Panc1 (cell line): Measurements from ENCODE around the gene TEX11. TPM values are rescaled to one million over a fixed set of nuclear protein-coding genes. Genes with fewer than 3 reads are reported as not detected.
"Not testable (repeated sequence)": the region's sequence is repeated elsewhere in the genome, so short reads cannot be mapped to it uniquely, and the experiment has no call there.

ENCODE experiments used
- ATAC-seq: fragments of 200-7000 bp; cut with Tn5 transposase; 2 replicates; pipeline ENCODE4 v1.9.1; 2020; ENCODE audit warnings: mild to moderate bottlenecking, moderate library complexity
- BruUV-seq: library from RNA; stranded (reverse); fragments of 400-500 nt; replicated peaks from 2 replicates; lab custom pipeline; 2021; lab: Mats Ljungman, UMichigan
- CTCF ChIA-PET: fragments of 300-600 bp; sonication (Branson Sonifier 250); formaldehyde crosslinking; loops from one replicate; lab custom pipeline; 2022; ENCODE audit warnings: antibody characterized with exemption; lab: Charles Lee
- POLR2A ChIA-PET: fragments of 300-600 bp; sonication (Branson Sonifier 250); formaldehyde crosslinking; loops from one replicate; lab custom pipeline; 2022; ENCODE audit warnings: antibody characterized with exemption; lab: Charles Lee
- DNase-seq: peaks from one replicate; pipeline ENCODE4 v3.0.0-alpha.2; 2010; ENCODE audit warnings: low read depth, low spot score
- H3K27ac ChIP-seq: 2 replicates; pipeline ENCODE4 v1.5.1; 2011; ENCODE audit warnings: mild to moderate bottlenecking, low read length, inconsistent platforms
- H3K27me3 ChIP-seq: fragments of 200-500 bp; sonication (Bioruptor generic); 2 replicates; pipeline ENCODE4 v1.6.0; 2014; ENCODE audit warnings: low read length, inconsistent platforms; ENCODE audit not compliant: control insufficient read depth, insufficient read depth
- H3K36me3 ChIP-seq: fragments of 200-500 bp; sonication (Bioruptor generic); 2 replicates; pipeline ENCODE4 v1.5.1; 2014; ENCODE audit warnings: inconsistent platforms, mild to moderate bottlenecking, low read length, moderate library complexity; ENCODE audit not compliant: control insufficient read depth, insufficient read depth
- H3K4me1 ChIP-seq: 2 replicates; pipeline ENCODE4 v1.5.1; 2011; ENCODE audit warnings: inconsistent platforms, mild to moderate bottlenecking, low read length, moderate library complexity; ENCODE audit not compliant: control insufficient read depth, insufficient read depth
- H3K4me3 ChIP-seq, 2 experiments: 2 replicates each; pipeline ENCODE4 v1.5.1; 2011 to 2012; ENCODE audit warnings: low read depth in 2 of 2, low read length in 2 of 2, mild to moderate bottlenecking in 2 of 2, inconsistent platforms in 1 of 2, moderate library complexity in 1 of 2
- H3K9me3 ChIP-seq: fragments of 200-500 bp; sonication (Bioruptor generic); 2 replicates; pipeline ENCODE4 v1.5.1; 2014; ENCODE audit warnings: low read depth, mild to moderate bottlenecking, inconsistent platforms, low read length, moderate library complexity; ENCODE audit not compliant: control insufficient read depth, insufficient read depth
- POLR2AphosphoS5 ChIP-seq: IDR thresholded peaks from 2 replicates; pipeline ENCODE4 v1.6.1; 2012; ENCODE audit warnings: mild to moderate bottlenecking, low read depth, low read length, moderate library complexity
- REST ChIP-seq, 2 experiments: IDR thresholded peaks; 2 replicates each; pipeline ENCODE4 v1.6.1; 2011 to 2012; ENCODE audit warnings: low read depth in 2 of 2, control low read depth in 1 of 2, low read length in 1 of 2, mild to moderate bottlenecking in 1 of 2, moderate library complexity in 1 of 2; ENCODE audit not compliant: insufficient read depth in 1 of 2
- SIN3A ChIP-seq: IDR thresholded peaks from 2 replicates; pipeline ENCODE4 v1.6.1; 2012; ENCODE audit warnings: low read depth, mild to moderate bottlenecking, low read length, moderate library complexity, borderline replicate concordance; ENCODE audit not compliant: insufficient read depth
- TCF7L2 ChIP-seq: IDR thresholded peaks from 2 replicates; pipeline ENCODE4 v1.6.1; 2011; ENCODE audit warnings: mild to moderate bottlenecking, low read depth, low read length, inconsistent platforms
- in situ Hi-C: cut with HindIII; loops from 2 replicates; pipeline ENCODE4 v1.10.0; 2016; ENCODE audit warnings: low sequenced_read_pairs, low pct_unique_long_range_greater_than_20kb
- intact Hi-C: fragments of 100-400 bp; cut with micrococcal nuclease; formaldehyde crosslinking; loops from one replicate; pipeline ENCODE4 v1.10.0; 2022; ENCODE audit not compliant: unreplicated experiment
- total RNA-seq: library from RNA; stranded (reverse); gene quantifications from one replicate; pipeline ENCODE4 v1.2.1, GENCODE V29; 2021; ENCODE audit not compliant: unreplicated experiment
- TF ChIP-seq, protein P1 (sequence below): fragments of 450-650 bp; IDR thresholded peaks from 2 replicates; pipeline ENCODE4 v1.5.1; 2017; ENCODE audit warnings: mild to moderate bottlenecking

Gene TEX11
- total RNA-seq, 1 experiment from 2014 or later, result not detected

DNA sequence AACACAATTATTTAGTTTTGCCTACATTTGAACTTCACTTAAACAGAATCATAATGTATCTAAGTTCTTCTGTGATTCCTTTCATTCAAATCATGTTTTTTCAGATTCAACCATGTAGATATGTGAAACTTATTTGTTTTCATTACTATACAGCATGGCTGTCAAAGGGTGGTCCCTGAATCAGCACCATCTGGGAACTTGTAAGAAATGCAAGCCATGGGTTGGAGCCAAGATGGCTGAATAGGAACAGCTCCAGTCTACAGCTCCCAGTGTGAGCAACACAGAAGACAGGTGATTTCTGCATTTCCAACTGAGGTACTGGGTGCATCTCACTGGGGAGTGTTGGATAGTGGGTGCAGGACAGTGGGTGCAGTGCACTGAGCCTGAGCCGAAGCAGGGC lies 180.6 kb downstream of the TEX11 start:
- H3K9me3 ChIP-seq, H3K4me1 ChIP-seq, CTCF ChIA-PET, intact Hi-C loops, DNase-seq, ATAC-seq, H3K4me3 ChIP-seq, H3K27ac ChIP-seq, H3K36me3 ChIP-seq, H3K27me3 ChIP-seq, POLR2A ChIA-PET, in situ Hi-C loops, BruUV-seq: not testable (repeated sequence)

DNA sequence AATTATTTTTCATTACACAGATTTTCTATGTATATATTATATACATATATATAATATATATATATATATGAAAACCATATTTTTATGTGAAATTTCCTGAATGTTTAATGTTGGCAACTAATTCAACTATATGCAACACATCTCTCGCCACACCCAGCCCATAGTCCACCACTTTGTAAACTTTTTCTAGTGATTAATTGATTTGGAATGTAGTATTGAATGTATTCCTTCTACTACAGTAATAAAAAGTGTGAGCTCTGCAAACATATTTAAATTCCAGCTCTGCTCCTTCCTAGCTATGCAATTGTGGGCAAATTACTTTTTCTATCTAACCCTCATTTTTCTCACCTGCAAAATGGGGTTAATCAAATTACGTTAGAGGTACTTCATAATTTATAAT lies 187.8 kb downstream of the TEX11 start:
- TF ChIP-seq TCF7L2, result no peak
- no peak for TF ChIP-seq SIN3A
- no peak for TF ChIP-seq POLR2AphosphoS5
- TF ChIP-seq, protein P1, sequence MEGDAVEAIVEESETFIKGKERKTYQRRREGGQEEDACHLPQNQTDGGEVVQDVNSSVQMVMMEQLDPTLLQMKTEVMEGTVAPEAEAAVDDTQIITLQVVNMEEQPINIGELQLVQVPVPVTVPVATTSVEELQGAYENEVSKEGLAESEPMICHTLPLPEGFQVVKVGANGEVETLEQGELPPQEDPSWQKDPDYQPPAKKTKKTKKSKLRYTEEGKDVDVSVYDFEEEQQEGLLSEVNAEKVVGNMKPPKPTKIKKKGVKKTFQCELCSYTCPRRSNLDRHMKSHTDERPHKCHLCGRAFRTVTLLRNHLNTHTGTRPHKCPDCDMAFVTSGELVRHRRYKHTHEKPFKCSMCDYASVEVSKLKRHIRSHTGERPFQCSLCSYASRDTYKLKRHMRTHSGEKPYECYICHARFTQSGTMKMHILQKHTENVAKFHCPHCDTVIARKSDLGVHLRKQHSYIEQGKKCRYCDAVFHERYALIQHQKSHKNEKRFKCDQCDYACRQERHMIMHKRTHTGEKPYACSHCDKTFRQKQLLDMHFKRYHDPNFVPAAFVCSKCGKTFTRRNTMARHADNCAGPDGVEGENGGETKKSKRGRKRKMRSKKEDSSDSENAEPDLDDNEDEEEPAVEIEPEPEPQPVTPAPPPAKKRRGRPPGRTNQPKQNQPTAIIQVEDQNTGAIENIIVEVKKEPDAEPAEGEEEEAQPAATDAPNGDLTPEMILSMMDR, result no peak
- no peak for TF ChIP-seq REST (IDR thresholded peaks at IDR 0.05; ENCODE audit: insufficient read depth in 1 of 2, low read depth in 2 of 2, low read length in 1 of 2)
- intact Hi-C loops, result no loop called here
- H3K27me3 ChIP-seq, result no peaks in the 10 kb centered on the region
- H3K9me3 ChIP-seq, result no peaks in the 10 kb centered on the region
- H3K4me1 ChIP-seq, result no peaks in the 10 kb centered on the region
- in situ Hi-C loops, result no loop called here
- DNase-seq (no peak), ATAC-seq (no peak)
- POLR2A ChIA-PET, result no interaction called here
- H3K4me3 ChIP-seq, result no peak overlapping the region
- no peak overlapping the region for H3K27ac ChIP-seq
- H3K36me3 ChIP-seq, result no peaks in the 10 kb centered on the region
- CTCF ChIA-PET, result no interaction called here
- no TSS peak for BruUV-seq

- H3K4me3 ChIP-seq, BruUV-seq, CTCF ChIA-PET, intact Hi-C loops, DNase-seq, H3K4me1 ChIP-seq, in situ Hi-C loops, POLR2A ChIA-PET, H3K27me3 ChIP-seq, H3K9me3 ChIP-seq, H3K27ac ChIP-seq, ATAC-seq, H3K36me3 ChIP-seq: not testable (repeated sequence)
Observed at GRCh38 chrX:70711336-70711735, 197.2 kb downstream of the TEX11 start.
